HT-29 (cell line): Measurements from ENCODE around the gene ASCC3. TPM values are rescaled to one million over a fixed set of nuclear protein-coding genes. Genes with fewer than 3 reads are reported as not detected.

Experiments
- DNase-seq: peaks from one replicate; pipeline ENCODE4 v3.0.0-alpha.2; 2015; ENCODE audit warnings: low spot score
- total RNA-seq: library from RNA; depleted of rRNA; stranded (reverse); fragments of >200 nt; shearing (Covaris generic); gene quantifications from 2 replicates; pipeline ENCODE4 v1.2.3, GENCODE V29; 2014

ASCC3 gene
- total RNA-seq, 1 experiment from 2014 or later = 19.0 TPM

- no peak for DNase-seq
Observed at GRCh38 chr6:100730001-100730980, 150.8 kb downstream of the ASCC3 start.

GRCh38 chr6:100726666-100727065 lies 154.5 kb downstream of the ASCC3 start:
- no peak for DNase-seq

- DNase-seq = no peak
Observed at GRCh38 chr6:100724696-100725095, 156.4 kb downstream of the ASCC3 start.

- no peak for DNase-seq
Observed at GRCh38 chr6:100724222-100724621, 156.9 kb downstream of the ASCC3 start.

GRCh38 chr6:100721256-100721655 lies 159.9 kb downstream of the ASCC3 start:
- DNase-seq = no peak

GRCh38 chr6:100719883-100720682 lies 161.0 kb downstream of the ASCC3 start:
- peak; percentile 58 for DNase-seq

GRCh38 chr6:100712997-100713396 lies 168.1 kb downstream of the ASCC3 start:
- no peak for DNase-seq

GRCh38 chr6:100706491-100706890 lies 174.6 kb downstream of the ASCC3 start:
- DNase-seq = no peak

- DNase-seq = no peak
Observed at GRCh38 chr6:100704961-100705360, 176.2 kb downstream of the ASCC3 start.

- no peak for DNase-seq
Observed at GRCh38 chr6:100701728-100702127, 179.4 kb downstream of the ASCC3 start.

- DNase-seq = no peak
Observed at GRCh38 chr6:100700009-100700408, 181.1 kb downstream of the ASCC3 start.

GRCh38 chr6:100695445-100695844 lies 185.7 kb downstream of the ASCC3 start:
- no peak for DNase-seq

- DNase-seq = no peak
Observed at GRCh38 chr6:100693249-100693927, 187.7 kb downstream of the ASCC3 start.

- DNase-seq = no peak
Observed at GRCh38 chr6:100691972-100692371, 189.2 kb downstream of the ASCC3 start.

GRCh38 chr6:100686216-100686615 lies 194.9 kb downstream of the ASCC3 start:
- no peak for DNase-seq

- no peak for DNase-seq
Observed at GRCh38 chr6:100685747-100686146, 195.4 kb downstream of the ASCC3 start.

GRCh38 chr6:100680163-100680562 lies 201.0 kb downstream of the ASCC3 start:
- no peak for DNase-seq

GRCh38 chr6:100678027-100678426 lies 203.1 kb downstream of the ASCC3 start:
- DNase-seq = peak; percentile 15

- DNase-seq = no peak
Observed at GRCh38 chr6:100677240-100677639, 203.9 kb downstream of the ASCC3 start.

GRCh38 chr6:100673641-100674040 lies 207.5 kb downstream of the ASCC3 start:
- no peak for DNase-seq

GRCh38 chr6:100671740-100672139 lies 209.4 kb downstream of the ASCC3 start:
- no peak for DNase-seq

GRCh38 chr6:100670056-100670455 lies 211.1 kb downstream of the ASCC3 start:
- DNase-seq = no peak
